ENCODE data around the gene CNOT1.

Gene CNOT1

DNA sequence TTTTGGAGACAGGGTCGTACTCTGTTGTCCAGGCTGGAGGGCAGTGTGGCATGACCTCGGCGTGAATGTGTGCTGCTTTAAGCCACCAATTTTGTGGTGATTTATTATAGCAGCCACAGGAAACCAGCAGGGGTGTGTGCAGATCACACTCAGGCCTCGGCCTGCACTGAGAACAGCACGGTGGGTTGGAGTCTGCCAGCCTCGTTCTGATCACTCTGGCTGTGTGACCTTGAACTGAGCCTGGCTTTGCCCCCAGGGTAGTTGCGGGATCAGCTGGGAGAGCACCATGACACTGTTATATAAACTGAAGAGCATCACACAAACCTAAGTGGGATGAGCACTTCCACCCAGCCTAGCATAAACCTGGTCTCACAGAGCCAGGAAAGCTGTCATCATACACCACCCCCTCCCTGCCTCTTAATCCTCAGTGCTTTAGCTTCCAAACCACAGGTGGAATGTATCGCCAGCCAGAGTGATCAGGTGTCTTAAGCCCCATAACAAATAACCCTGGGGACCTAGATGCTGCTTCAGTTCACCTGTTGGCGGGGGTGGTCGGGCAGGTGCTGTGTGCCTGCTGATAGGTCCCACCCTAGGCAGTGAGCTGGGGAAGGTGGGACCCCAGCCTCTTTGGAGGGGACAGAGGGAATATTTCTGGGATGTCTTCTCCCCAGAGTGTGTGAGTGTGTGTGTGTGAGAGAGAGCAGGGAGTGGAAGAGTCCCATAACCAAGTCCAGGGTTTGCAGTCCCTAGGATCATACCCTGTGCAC, 158.2 kb downstream of the CNOT1 start:
- Histone ChIP-seq H3K27ac (ENCODE audit: low read depth, low read length) (no peak overlapping the region), H3K4me1 (ENCODE audit: control insufficient read depth in 1 of 2, insufficient read depth in 2 of 2, low read length in 2 of 2) (no peaks in the 10 kb centered on the region), H3K4me3 (ENCODE audit: low read depth in 1 of 2, low read length in 2 of 2) (no peak overlapping the region), H3K9me3 (ENCODE audit: control insufficient read depth in 1 of 2, low read length in 2 of 2) (no peaks in the 10 kb centered on the region), H3K27me3 (ENCODE audit: control insufficient read depth in 1 of 2, insufficient read depth in 2 of 2, low read length in 2 of 2) (peaks cover 12 to 15% of the 10 kb centered on the region in 2 donors), H3K9ac (ENCODE audit: low read depth in 1 of 2, low read length in 2 of 2) (no peak overlapping the region), H3K36me3 (ENCODE audit: control insufficient read depth in 1 of 2, insufficient read depth in 2 of 2, low read length in 2 of 2) (no peaks in the 10 kb centered on the region)

Data from duodenal mucosa (tissue), 2 donors.